Measurements from ENCODE around the gene FLYWCH1. TPM values are rescaled to one million over a fixed set of nuclear protein-coding genes. Genes with fewer than 3 reads are reported as not detected.

Gene FLYWCH1
- polyA plus RNA-seq, 4 donors: 13.0 to 18.8 (median 14.9) TPM

GRCh38 chr16:2955438-2955778 is 43.7 kb downstream of the FLYWCH1 start:
- peak overlapping the region in 1 of 3 donors; percentile 40 for H3K27ac ChIP-seq (ENCODE audit: low read depth in 1 of 3, low read length in 2 of 3)
- H3K4me3 ChIP-seq (ENCODE audit: low read depth in 1 of 3, low read length in 3 of 3): no peak overlapping the region
- H3K36me3 ChIP-seq (ENCODE audit: control insufficient read depth in 3 of 3, insufficient read depth in 2 of 3, low read depth in 1 of 3, low read length in 3 of 3): peaks cover 0 to 5% (median 0%) of the 10 kb centered on the region in 3 donors
- peaks cover 0 to 5% (median 0%) of the 10 kb centered on the region in 3 donors for H3K4me1 ChIP-seq (ENCODE audit: control insufficient read depth in 3 of 3, insufficient read depth in 2 of 3, low read depth in 1 of 3, low read length in 2 of 3)
- 49 to 57% (median 56%) methylated on average over 10 of the region's 10 CpGs for WGBS, 3 donors
- H3K9me3 ChIP-seq (ENCODE audit: control insufficient read depth in 2 of 2, insufficient read depth in 1 of 2, low read depth in 1 of 2, low read length in 1 of 2): no peaks in the 10 kb centered on the region
- H3K27me3 ChIP-seq (ENCODE audit: control insufficient read depth in 3 of 3, insufficient read depth in 3 of 3, low read length in 3 of 3): peaks cover 0 to 21% (median 3%) of the 10 kb centered on the region in 3 donors
- FAIRE-seq: no peak
- no peak for DNase-seq

- 35 to 39% (median 35%) methylated on average over 9 to 21 of the region's 21 CpGs for WGBS, 3 donors
- Histone ChIP-seq H3K9me3 (ENCODE audit: control insufficient read depth in 2 of 2, insufficient read depth in 1 of 2, low read depth in 1 of 2, low read length in 1 of 2) (no peaks in the 10 kb centered on the region), H3K4me1 (ENCODE audit: control insufficient read depth in 3 of 3, insufficient read depth in 2 of 3, low read depth in 1 of 3, low read length in 2 of 3) (peaks cover 0 to 5% (median 0%) of the 10 kb centered on the region in 3 donors), H3K36me3 (ENCODE audit: control insufficient read depth in 3 of 3, insufficient read depth in 2 of 3, low read depth in 1 of 3, low read length in 3 of 3) (peaks cover 0 to under 1% (median 0%) of the 10 kb centered on the region in 3 donors), H3K27me3 (ENCODE audit: control insufficient read depth in 3 of 3, insufficient read depth in 3 of 3, low read length in 3 of 3) (peaks cover 0 to 24% (median 3%) of the 10 kb centered on the region in 3 donors), H3K4me3 (ENCODE audit: low read depth in 1 of 3, low read length in 3 of 3) (no peak overlapping the region), H3K27ac (ENCODE audit: low read depth in 1 of 3, low read length in 2 of 3) (peak overlapping the region in 1 of 3 donors; percentile 22)
- no peak for FAIRE-seq
- DNase-seq: peak in 1 of 2 donors; percentile 36
These were observed 44.2 kb downstream of the FLYWCH1 start for GRCh38 chr16:2955779-2956578.

GRCh38 chr16:2956579-2956956 is 44.8 kb downstream of the FLYWCH1 start:
- no peaks in the 10 kb centered on the region for H3K9me3 ChIP-seq (ENCODE audit: control insufficient read depth in 2 of 2, insufficient read depth in 1 of 2, low read depth in 1 of 2, low read length in 1 of 2)
- H3K4me1 ChIP-seq (ENCODE audit: control insufficient read depth in 3 of 3, insufficient read depth in 2 of 3, low read depth in 1 of 3, low read length in 2 of 3): peaks cover 0 to 5% (median 0%) of the 10 kb centered on the region in 3 donors
- WGBS, 3 donors: 84 to 86% (median 84%) methylated on average over 11 of the region's 11 CpGs
- no peak overlapping the region for H3K27ac ChIP-seq (ENCODE audit: low read depth in 1 of 3, low read length in 2 of 3)
- no peak overlapping the region for H3K4me3 ChIP-seq (ENCODE audit: low read depth in 1 of 3, low read length in 3 of 3)
- H3K27me3 ChIP-seq (ENCODE audit: control insufficient read depth in 3 of 3, insufficient read depth in 3 of 3, low read length in 3 of 3): peaks cover 0 to 26% (median 3%) of the 10 kb centered on the region in 3 donors
- H3K36me3 ChIP-seq (ENCODE audit: control insufficient read depth in 3 of 3, insufficient read depth in 2 of 3, low read depth in 1 of 3, low read length in 3 of 3): no peaks in the 10 kb centered on the region
- FAIRE-seq (no peak), DNase-seq (no peak)

GRCh38 chr16:2959206-2959605 is 47.5 kb downstream of the FLYWCH1 start:
- peaks cover 0 to 16% (median 5%) of the 10 kb centered on the region in 3 donors for H3K4me1 ChIP-seq (ENCODE audit: control insufficient read depth in 3 of 3, insufficient read depth in 2 of 3, low read depth in 1 of 3, low read length in 2 of 3)
- H3K27ac ChIP-seq (ENCODE audit: low read depth in 1 of 3, low read length in 2 of 3): no peak overlapping the region
- H3K36me3 ChIP-seq (ENCODE audit: control insufficient read depth in 3 of 3, insufficient read depth in 2 of 3, low read depth in 1 of 3, low read length in 3 of 3): no peaks in the 10 kb centered on the region
- peaks cover 12 to 50% (median 14%) of the 10 kb centered on the region in 3 donors for H3K27me3 ChIP-seq (ENCODE audit: control insufficient read depth in 3 of 3, insufficient read depth in 3 of 3, low read length in 3 of 3)
- no peak overlapping the region for H3K4me3 ChIP-seq (ENCODE audit: low read depth in 1 of 3, low read length in 3 of 3)
- WGBS, 3 donors: 4 to 46% (median 30%) methylated on average over 10 of the region's 10 CpGs
- FAIRE-seq: no peak
- no peaks in the 10 kb centered on the region for H3K9me3 ChIP-seq (ENCODE audit: control insufficient read depth in 2 of 2, insufficient read depth in 1 of 2, low read depth in 1 of 2, low read length in 1 of 2)
- no peak for DNase-seq

- no peak for DNase-seq
- H3K27ac ChIP-seq (ENCODE audit: low read depth in 1 of 3, low read length in 2 of 3): no peak overlapping the region
- no peak overlapping the region for H3K4me3 ChIP-seq (ENCODE audit: low read depth in 1 of 3, low read length in 3 of 3)
- no peaks in the 10 kb centered on the region for H3K36me3 ChIP-seq (ENCODE audit: control insufficient read depth in 3 of 3, insufficient read depth in 2 of 3, low read depth in 1 of 3, low read length in 3 of 3)
- peaks cover 0 to 25% (median 6%) of the 10 kb centered on the region in 3 donors for H3K4me1 ChIP-seq (ENCODE audit: control insufficient read depth in 3 of 3, insufficient read depth in 2 of 3, low read depth in 1 of 3, low read length in 2 of 3)
- 49 to 74% (median 58%) methylated on average over 17 of the region's 17 CpGs for whole genome bisulfite sequencing, 3 donors
- H3K27me3 ChIP-seq (ENCODE audit: control insufficient read depth in 3 of 3, insufficient read depth in 3 of 3, low read length in 3 of 3): peaks cover 13 to 55% (median 19%) of the 10 kb centered on the region in 3 donors
- no peaks in the 10 kb centered on the region for H3K9me3 ChIP-seq (ENCODE audit: control insufficient read depth in 2 of 2, insufficient read depth in 1 of 2, low read depth in 1 of 2, low read length in 1 of 2)
- no peak for FAIRE-seq
These were observed 48.7 kb downstream of the FLYWCH1 start for GRCh38 chr16:2960183-2961010.

- Histone ChIP-seq H3K36me3 (ENCODE audit: control insufficient read depth in 3 of 3, insufficient read depth in 2 of 3, low read depth in 1 of 3, low read length in 3 of 3) (no peaks in the 10 kb centered on the region), H3K4me3 (ENCODE audit: low read depth in 1 of 3, low read length in 3 of 3) (no peak overlapping the region), H3K9me3 (ENCODE audit: control insufficient read depth in 2 of 2, insufficient read depth in 1 of 2, low read depth in 1 of 2, low read length in 1 of 2) (no peaks in the 10 kb centered on the region), H3K4me1 (ENCODE audit: control insufficient read depth in 3 of 3, insufficient read depth in 2 of 3, low read depth in 1 of 3, low read length in 2 of 3) (peaks cover 0 to 20% (median 9%) of the 10 kb centered on the region in 3 donors), H3K27me3 (ENCODE audit: control insufficient read depth in 3 of 3, insufficient read depth in 3 of 3, low read length in 3 of 3) (peaks cover 21 to 70% (median 29%) of the 10 kb centered on the region in 3 donors), H3K27ac (ENCODE audit: low read depth in 1 of 3, low read length in 2 of 3) (no peak overlapping the region)
- 17 to 25% (median 24%) methylated on average over 23 to 28 of the region's 28 CpGs for WGBS, 3 donors
- DNase-seq (no peak), FAIRE-seq (no peak)
These were observed 50.8 kb downstream of the FLYWCH1 start for GRCh38 chr16:2962334-2963073.

GRCh38 chr16:2963074-2963722 is 51.5 kb downstream of the FLYWCH1 start:
- Histone ChIP-seq H3K4me3 (ENCODE audit: low read depth in 1 of 3, low read length in 3 of 3) (peak overlapping the region in 1 of 3 donors; percentile 26), H3K27me3 (ENCODE audit: control insufficient read depth in 3 of 3, insufficient read depth in 3 of 3, low read length in 3 of 3) (peaks cover 25 to 76% (median 34%) of the 10 kb centered on the region in 3 donors), H3K4me1 (ENCODE audit: control insufficient read depth in 3 of 3, insufficient read depth in 2 of 3, low read depth in 1 of 3, low read length in 2 of 3) (peaks cover 0 to 27% (median 9%) of the 10 kb centered on the region in 3 donors), H3K36me3 (ENCODE audit: control insufficient read depth in 3 of 3, insufficient read depth in 2 of 3, low read depth in 1 of 3, low read length in 3 of 3) (no peaks in the 10 kb centered on the region), H3K27ac (ENCODE audit: low read depth in 1 of 3, low read length in 2 of 3) (no peak overlapping the region), H3K9me3 (ENCODE audit: control insufficient read depth in 2 of 2, insufficient read depth in 1 of 2, low read depth in 1 of 2, low read length in 1 of 2) (no peaks in the 10 kb centered on the region)
- 1 to 2% (median 2%) methylated on average over 16 to 38 of the region's 40 CpGs for WGBS, 3 donors
- FAIRE-seq (no peak), DNase-seq (no peak)

All from small intestine (tissue), 7 donors.